Measurements from ENCODE around the gene SSU72. TPM values are rescaled to one million over a fixed set of nuclear protein-coding genes. Genes with fewer than 3 reads are reported as not detected.
A peak's percentile ranks its signal among the peaks of the same experiment; 100 is the strongest.

SSU72 gene
- polyA plus RNA-seq, 1 experiment: 113 TPM

DNA sequence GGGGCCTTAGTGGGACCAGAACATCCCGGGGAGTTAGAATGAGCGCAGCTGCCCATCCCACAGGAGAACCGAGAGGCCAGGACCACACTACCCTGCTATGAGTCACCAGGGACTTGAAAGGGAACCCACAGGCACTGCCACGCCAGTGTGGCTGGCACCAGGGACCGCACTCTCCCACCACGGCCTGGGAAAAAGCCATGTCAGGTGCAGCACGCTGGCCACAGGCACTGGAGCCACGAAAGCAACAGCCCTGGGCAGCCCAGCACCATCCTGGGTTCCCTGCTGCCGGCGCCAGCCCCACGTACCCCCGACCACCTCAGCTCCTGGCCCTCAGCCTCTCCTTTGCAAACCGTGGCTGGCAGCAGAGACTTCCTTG, 20.1 kb downstream of the SSU72 start:
- CTCF ChIA-PET: no interaction called here
- no peak for DNase-seq (ENCODE audit: low read depth, low spot score)
- TF ChIP-seq, protein P1, sequence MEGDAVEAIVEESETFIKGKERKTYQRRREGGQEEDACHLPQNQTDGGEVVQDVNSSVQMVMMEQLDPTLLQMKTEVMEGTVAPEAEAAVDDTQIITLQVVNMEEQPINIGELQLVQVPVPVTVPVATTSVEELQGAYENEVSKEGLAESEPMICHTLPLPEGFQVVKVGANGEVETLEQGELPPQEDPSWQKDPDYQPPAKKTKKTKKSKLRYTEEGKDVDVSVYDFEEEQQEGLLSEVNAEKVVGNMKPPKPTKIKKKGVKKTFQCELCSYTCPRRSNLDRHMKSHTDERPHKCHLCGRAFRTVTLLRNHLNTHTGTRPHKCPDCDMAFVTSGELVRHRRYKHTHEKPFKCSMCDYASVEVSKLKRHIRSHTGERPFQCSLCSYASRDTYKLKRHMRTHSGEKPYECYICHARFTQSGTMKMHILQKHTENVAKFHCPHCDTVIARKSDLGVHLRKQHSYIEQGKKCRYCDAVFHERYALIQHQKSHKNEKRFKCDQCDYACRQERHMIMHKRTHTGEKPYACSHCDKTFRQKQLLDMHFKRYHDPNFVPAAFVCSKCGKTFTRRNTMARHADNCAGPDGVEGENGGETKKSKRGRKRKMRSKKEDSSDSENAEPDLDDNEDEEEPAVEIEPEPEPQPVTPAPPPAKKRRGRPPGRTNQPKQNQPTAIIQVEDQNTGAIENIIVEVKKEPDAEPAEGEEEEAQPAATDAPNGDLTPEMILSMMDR (IDR thresholded peaks at IDR 0.05; ENCODE audit: low read depth, low read length): no peak
- peak overlapping the region; percentile 21 for H3K27ac ChIP-seq (ENCODE audit: low read depth, low read length)
- no peaks in the 10 kb centered on the region for H3K9me3 ChIP-seq (ENCODE audit: control insufficient read depth, insufficient read depth, low read length)
- POLR2A ChIA-PET: no interaction called here
- no peaks in the 10 kb centered on the region for H3K27me3 ChIP-seq (ENCODE audit: control insufficient read depth, insufficient read depth, low read length)
- no peak overlapping the region for H3K4me3 ChIP-seq (ENCODE audit: low read depth, low read length)

GRCh38 chr1:1553821-1554494, 20.7 kb downstream of the SSU72 start:
- Histone ChIP-seq H3K9me3 (ENCODE audit: control insufficient read depth, insufficient read depth, low read length) (no peaks in the 10 kb centered on the region), H3K27ac (ENCODE audit: low read depth, low read length) (no peak overlapping the region), H3K27me3 (ENCODE audit: control insufficient read depth, insufficient read depth, low read length) (no peaks in the 10 kb centered on the region), H3K4me3 (ENCODE audit: low read depth, low read length) (no peak overlapping the region)
- CTCF ChIA-PET: no interaction called here
- TF ChIP-seq, protein P1 (IDR thresholded peaks at IDR 0.05; ENCODE audit: low read depth, low read length): no peak
- DNase-seq (ENCODE audit: low read depth, low spot score): no peak
- POLR2A ChIA-PET: no interaction called here

GRCh38 chr1:1552263-1552639, 22.4 kb downstream of the SSU72 start:
- Histone ChIP-seq H3K4me3 (ENCODE audit: low read depth, low read length) (no peak overlapping the region), H3K9me3 (ENCODE audit: control insufficient read depth, insufficient read depth, low read length) (no peaks in the 10 kb centered on the region), H3K27me3 (ENCODE audit: control insufficient read depth, insufficient read depth, low read length) (no peaks in the 10 kb centered on the region), H3K27ac (ENCODE audit: low read depth, low read length) (no peak overlapping the region)
- POLR2A ChIA-PET: no interaction called here
- no peak for DNase-seq (ENCODE audit: low read depth, low spot score)
- CTCF ChIA-PET: no interaction called here
- TF ChIP-seq, protein P1 (IDR thresholded peaks at IDR 0.05; ENCODE audit: low read depth, low read length): no peak

DNA sequence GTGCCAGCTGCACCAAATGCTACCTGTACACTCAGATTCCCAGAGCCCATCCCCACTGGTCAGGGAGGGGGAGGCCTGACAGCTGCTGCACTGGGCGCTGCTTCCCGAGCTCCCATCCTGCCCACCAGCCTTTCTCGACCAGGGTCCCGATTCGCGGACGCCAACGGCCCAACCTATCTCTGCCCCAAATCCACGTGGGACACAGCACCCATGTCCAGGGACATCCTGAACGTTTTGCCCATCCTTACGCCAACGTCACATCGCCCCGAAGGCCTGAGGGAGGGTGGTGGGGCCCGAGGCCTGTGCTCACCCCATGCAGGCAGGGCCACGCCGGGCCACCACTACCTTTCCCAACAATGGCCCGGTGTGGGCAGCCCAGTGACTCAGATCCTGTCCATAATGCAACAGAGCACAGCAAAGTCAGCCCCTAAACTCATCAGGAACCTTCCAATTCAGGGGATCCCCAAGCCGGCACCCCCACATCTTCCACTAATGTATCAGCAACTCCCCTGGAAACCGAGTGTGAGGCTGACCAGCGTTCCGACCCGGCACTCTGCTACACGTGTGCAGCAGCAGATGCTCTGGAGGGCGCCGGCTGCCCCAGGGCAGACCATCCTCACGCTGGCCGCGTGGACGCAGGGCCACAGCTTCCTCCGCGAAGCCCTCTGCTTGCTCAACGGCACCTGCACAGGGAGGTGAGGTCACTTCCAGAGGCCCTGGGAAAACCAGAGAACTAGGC, 23.0 kb downstream of the SSU72 start:
- H3K9me3 ChIP-seq (ENCODE audit: control insufficient read depth, insufficient read depth, low read length): no peaks in the 10 kb centered on the region
- no peak for DNase-seq (ENCODE audit: low read depth, low spot score)
- CTCF ChIA-PET: interaction anchor here (1.3 kb wide), 1 partner anchor 10 kb away, joined by 5 read pairs; no protein-coding TSS in a partner anchor
- no peaks in the 10 kb centered on the region for H3K27me3 ChIP-seq (ENCODE audit: control insufficient read depth, insufficient read depth, low read length)
- TF ChIP-seq, protein P1 (IDR thresholded peaks at IDR 0.05; ENCODE audit: low read depth, low read length): no peak
- no peak overlapping the region for H3K4me3 ChIP-seq (ENCODE audit: low read depth, low read length)
- no peak overlapping the region for H3K27ac ChIP-seq (ENCODE audit: low read depth, low read length)
- POLR2A ChIA-PET: no interaction called here

All from AG04450 (cell line).